CD4-positive, alpha-beta T cell (primary cell): ENCODE measurements around the gene TNNT2. TPM values are rescaled to one million over a fixed set of nuclear protein-coding genes. Genes with fewer than 3 reads are reported as not detected.

Source experiments
- ATAC-seq: fragments of 200-7000 bp; cut with Tn5 transposase; one replicate; pipeline ENCODE4 v1.10.0; 2022; ENCODE audit warnings: mild to moderate bottlenecking; ENCODE audit not compliant: poor library complexity
- CTCF ChIA-PET: fragments of 350-600 bp; sonication (Branson Sonifier 250); formaldehyde crosslinking; loops from one replicate; lab custom pipeline; 2021; ENCODE audit warnings: antibody characterized with exemption, inconsistent platforms; lab: Charles Lee
- POLR2A ChIA-PET: fragments of 350-600 bp; sonication (Branson Sonifier 250); formaldehyde crosslinking; loops from one replicate; lab custom pipeline; 2021; ENCODE audit warnings: antibody characterized with exemption, inconsistent platforms; lab: Charles Lee
- DNase-seq, 14 experiments: peaks; one replicate each; pipeline ENCODE4 v3.0.0-alpha.2; 2013 to 2020; ENCODE audit warnings: mixed read lengths in 2 of 14
- H3K27ac ChIP-seq, 2 donors: one replicate each; pipeline versions ENCODE4 v1.5.1 to v1.7.0; 2013; ENCODE audit warnings: low read length in 2 of 2, low read depth in 1 of 2, mild to moderate bottlenecking in 1 of 2
- H3K27me3 ChIP-seq, 2 experiments: 1 replicate in 1 of 2; 2 replicates in 1 of 2; pipeline versions ENCODE4 v1.6.1 to v1.7.0; 2013; ENCODE audit warnings: low read length in 2 of 2, control low read depth in 1 of 2, mild to moderate bottlenecking in 1 of 2, moderate library complexity in 1 of 2; ENCODE audit not compliant: insufficient read depth in 2 of 2, control insufficient read depth in 1 of 2
- H3K36me3 ChIP-seq: one replicate; pipeline ENCODE4 v1.6.1; 2013; ENCODE audit warnings: low read length, control low read depth; ENCODE audit not compliant: insufficient read depth
- H3K4me1 ChIP-seq: one replicate; pipeline ENCODE4 v1.6.1; 2013; ENCODE audit warnings: low read length, control low read depth; ENCODE audit not compliant: insufficient read depth
- H3K4me3 ChIP-seq: one replicate; pipeline ENCODE4 v1.5.1; 2013; ENCODE audit warnings: mild to moderate bottlenecking, low read length, moderate library complexity
- H3K9me3 ChIP-seq, 2 experiments: 1 replicate in 1 of 2; 2 replicates in 1 of 2; pipeline versions ENCODE4 v1.6.1 to v1.7.0; 2013; ENCODE audit warnings: low read length in 2 of 2, mild to moderate bottlenecking in 2 of 2, control low read depth in 1 of 2, moderate library complexity in 1 of 2; ENCODE audit not compliant: control insufficient read depth in 1 of 2, insufficient read depth in 1 of 2
- H3K27ac Mint-ChIP-seq: one replicate; pipeline ENCODE4 v1.8.0; 2020; ENCODE audit warnings: mixed read lengths
- H3K27me3 Mint-ChIP-seq: one replicate; pipeline ENCODE4 v1.8.0; 2021; ENCODE audit warnings: mixed read lengths
- H3K36me3 Mint-ChIP-seq: one replicate; pipeline ENCODE4 v1.8.0; 2021; ENCODE audit warnings: low read depth, mixed read lengths
- H3K4me1 Mint-ChIP-seq: one replicate; pipeline ENCODE4 v1.8.0; 2021; ENCODE audit warnings: low read depth, mixed read lengths
- H3K4me3 Mint-ChIP-seq: one replicate; pipeline ENCODE4 v1.8.0; 2020; ENCODE audit warnings: mild to moderate bottlenecking, mixed read lengths
- H3K9me3 Mint-ChIP-seq: one replicate; pipeline ENCODE4 v1.8.0; 2020; ENCODE audit warnings: mixed read lengths
- intact Hi-C, 2 experiments: fragments of 100-400 bp; cut with DNase I in 1 of 2; cut with micrococcal nuclease in 1 of 2; formaldehyde crosslinking; loops; one replicate each; pipeline versions ENCODE4 v1.15.1 to v1.9.0; 2023 to 2025; cut with DNase I, micrococcal nuclease
- total RNA-seq, 174 experiments: library from RNA in 2 of 174; stranded (reverse) in 2 of 174; gene quantifications; one replicate each; pipeline ENCODE4 v1.2.3 and lab custom pipeline; 2021 to 2026
- TF ChIP-seq, protein P1 (sequence below): fragments of 200-600 bp; IDR thresholded peaks from one replicate; pipeline ENCODE4 v1.8.0; 2022; ENCODE audit warnings: antibody characterized with exemption, mild to moderate bottlenecking

Gene TNNT2
- total RNA-seq, 2 experiments from 2014 or later, result not detected

DNA sequence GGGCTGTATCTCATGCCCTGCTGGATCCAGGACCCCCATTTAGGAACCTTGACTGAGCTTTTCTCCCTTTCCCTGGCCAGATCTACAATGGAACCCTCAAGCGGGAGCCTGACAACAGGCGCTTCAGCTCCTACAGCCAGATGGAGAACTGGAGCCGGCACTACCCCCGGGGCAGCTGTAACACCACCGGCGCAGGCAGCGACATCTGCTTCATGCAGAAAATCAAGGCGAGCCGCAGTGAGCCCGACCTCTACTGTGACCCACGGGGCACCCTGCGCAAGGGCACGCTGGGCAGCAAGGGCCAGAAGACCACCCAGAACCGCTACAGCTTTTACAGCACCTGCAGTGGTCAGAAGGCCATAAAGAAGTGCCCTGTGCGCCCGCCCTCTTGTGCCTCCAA lies 64.4 kb downstream of the TNNT2 start:
- CTCF ChIA-PET, result no interaction called here
- Mint-ChIP-seq H3K27me3 (peaks cover 33% of the 10 kb centered on the region), H3K9me3 (no peaks in the 10 kb centered on the region), H3K27ac (no peak overlapping the region), H3K4me1 (no peaks in the 10 kb centered on the region), H3K36me3 (no peaks in the 10 kb centered on the region), H3K4me3 (no peak overlapping the region)
- POLR2A ChIA-PET, result no interaction called here
- intact Hi-C loops, result no loop called here
- H3K4me3 ChIP-seq, result no peak overlapping the region
- no peaks in the 10 kb centered on the region for H3K9me3 ChIP-seq
- ATAC-seq (no peak), DNase-seq (no peak)
- TF ChIP-seq, protein P1, sequence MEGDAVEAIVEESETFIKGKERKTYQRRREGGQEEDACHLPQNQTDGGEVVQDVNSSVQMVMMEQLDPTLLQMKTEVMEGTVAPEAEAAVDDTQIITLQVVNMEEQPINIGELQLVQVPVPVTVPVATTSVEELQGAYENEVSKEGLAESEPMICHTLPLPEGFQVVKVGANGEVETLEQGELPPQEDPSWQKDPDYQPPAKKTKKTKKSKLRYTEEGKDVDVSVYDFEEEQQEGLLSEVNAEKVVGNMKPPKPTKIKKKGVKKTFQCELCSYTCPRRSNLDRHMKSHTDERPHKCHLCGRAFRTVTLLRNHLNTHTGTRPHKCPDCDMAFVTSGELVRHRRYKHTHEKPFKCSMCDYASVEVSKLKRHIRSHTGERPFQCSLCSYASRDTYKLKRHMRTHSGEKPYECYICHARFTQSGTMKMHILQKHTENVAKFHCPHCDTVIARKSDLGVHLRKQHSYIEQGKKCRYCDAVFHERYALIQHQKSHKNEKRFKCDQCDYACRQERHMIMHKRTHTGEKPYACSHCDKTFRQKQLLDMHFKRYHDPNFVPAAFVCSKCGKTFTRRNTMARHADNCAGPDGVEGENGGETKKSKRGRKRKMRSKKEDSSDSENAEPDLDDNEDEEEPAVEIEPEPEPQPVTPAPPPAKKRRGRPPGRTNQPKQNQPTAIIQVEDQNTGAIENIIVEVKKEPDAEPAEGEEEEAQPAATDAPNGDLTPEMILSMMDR, result no peak
- peaks cover 6 to 11% of the 10 kb centered on the region in 2 experiments for H3K27me3 ChIP-seq
- no peaks in the 10 kb centered on the region for H3K4me1 ChIP-seq
- H3K36me3 ChIP-seq, result no peaks in the 10 kb centered on the region
- H3K27ac ChIP-seq, result no peak overlapping the region

GRCh38 chr1:201312298-201312697 lies 65.2 kb downstream of the TNNT2 start:
- Histone ChIP-seq H3K27ac (no peak overlapping the region), H3K27me3 (peaks cover 6 to 11% of the 10 kb centered on the region in 2 experiments), H3K9me3 (no peaks in the 10 kb centered on the region), H3K4me1 (no peaks in the 10 kb centered on the region), H3K36me3 (no peaks in the 10 kb centered on the region), H3K4me3 (no peak overlapping the region)
- H3K4me1 Mint-ChIP-seq, result no peaks in the 10 kb centered on the region
- TF ChIP-seq, protein P1, result no peak
- CTCF ChIA-PET, result no interaction called here
- intact Hi-C loops, result no loop called here
- no peak for ATAC-seq
- peaks cover 35% of the 10 kb centered on the region for H3K27me3 Mint-ChIP-seq
- no peak overlapping the region for H3K27ac Mint-ChIP-seq
- H3K4me3 Mint-ChIP-seq, result no peak overlapping the region
- DNase-seq, result no peak
- POLR2A ChIA-PET, result no interaction called here
- no peaks in the 10 kb centered on the region for H3K36me3 Mint-ChIP-seq
- H3K9me3 Mint-ChIP-seq, result no peaks in the 10 kb centered on the region

GRCh38 chr1:201311356-201312011 lies 66.0 kb downstream of the TNNT2 start:
- H3K4me1 ChIP-seq, result no peaks in the 10 kb centered on the region
- H3K36me3 ChIP-seq, result no peaks in the 10 kb centered on the region
- Mint-ChIP-seq H3K27me3 (peaks cover 35% of the 10 kb centered on the region), H3K27ac (no peak overlapping the region), H3K9me3 (no peaks in the 10 kb centered on the region), H3K4me1 (no peaks in the 10 kb centered on the region), H3K4me3 (no peak overlapping the region), H3K36me3 (no peaks in the 10 kb centered on the region)
- ChIA-PET POLR2A (no interaction called here), CTCF (no interaction called here)
- ATAC-seq (no peak), DNase-seq (peak in 1 of 14 experiments; percentile 29)
- no peak overlapping the region for H3K4me3 ChIP-seq
- no peaks in the 10 kb centered on the region for H3K9me3 ChIP-seq
- H3K27ac ChIP-seq, result no peak overlapping the region
- peaks cover 6 to 11% of the 10 kb centered on the region in 2 experiments for H3K27me3 ChIP-seq
- intact Hi-C loops, result no loop called here
- TF ChIP-seq, protein P1, result no peak
